DMS114 treated with DMSO at 0.1 percent for 48 hours (cell line): ENCODE data around the gene SKIDA1.
"Not testable (repeated sequence)": the region's sequence is repeated elsewhere in the genome, so short reads cannot be mapped to it uniquely, and the experiment has no call there.

Source experiments
- DNase-seq: peaks from one replicate; lab custom pipeline; 2025; ENCODE audit not compliant: unreplicated experiment; lab: John Stamatoyannopoulos, UW

Gene SKIDA1

GRCh38 chr10:21525367-21526187 is at the start of gene SKIDA1:
SKIDA1 (minus strand) TSS chr10:21525682; CDS start chr10:21517822, 7,860 bp downstream.
- DNase-seq = no peak

GRCh38 chr10:21574514-21574913 is 49.0 kb upstream of the SKIDA1 start:
- DNase-seq = not testable (repeated sequence)

GRCh38 chr10:21572578-21572977 is 47.1 kb upstream of the SKIDA1 start:
- DNase-seq = no peak

- DNase-seq = no peak
Observed at GRCh38 chr10:21570761-21571521, 45.5 kb upstream of the SKIDA1 start.

- not testable (repeated sequence) for DNase-seq
Observed at GRCh38 chr10:21558984-21559383, 33.5 kb upstream of the SKIDA1 start.

- no peak for DNase-seq
Observed at GRCh38 chr10:21556527-21556926, 31.0 kb upstream of the SKIDA1 start.

- DNase-seq = no peak
Observed at GRCh38 chr10:21552638-21553037, 27.2 kb upstream of the SKIDA1 start.

GRCh38 chr10:21547246-21547645 is 21.8 kb upstream of the SKIDA1 start:
- no peak for DNase-seq

GRCh38 chr10:21540701-21541100 is 15.2 kb upstream of the SKIDA1 start:
- not testable (repeated sequence) for DNase-seq

- DNase-seq = no peak
Observed at GRCh38 chr10:21536874-21537273, 11.4 kb upstream of the SKIDA1 start.

- not testable (repeated sequence) for DNase-seq
Observed at GRCh38 chr10:21535976-21536375, 10.5 kb upstream of the SKIDA1 start.

- no peak for DNase-seq
Observed at GRCh38 chr10:21535494-21535965, 10.0 kb upstream of the SKIDA1 start.

GRCh38 chr10:21534604-21535493 is 9.4 kb upstream of the SKIDA1 start:
- no peak for DNase-seq

- DNase-seq = no peak
Observed at GRCh38 chr10:21534280-21534586, 8.8 kb upstream of the SKIDA1 start.

- no peak for DNase-seq
Observed at GRCh38 chr10:21533467-21534279, 8.2 kb upstream of the SKIDA1 start, which contains the start of gene MLLT10. MLLT10 (plus strand) TSS chr10:21534232; CDS start chr10:21534645, 413 bp downstream.

- no peak for DNase-seq
Observed at GRCh38 chr10:21532694-21533466, 7.4 kb upstream of the SKIDA1 start.

GRCh38 chr10:21531164-21531563 is 5.7 kb upstream of the SKIDA1 start:
- DNase-seq = no peak

GRCh38 chr10:21530641-21531040 is 5.2 kb upstream of the SKIDA1 start:
- no peak for DNase-seq

- DNase-seq = no peak
Observed at GRCh38 chr10:21530168-21530567, 4.7 kb upstream of the SKIDA1 start.
